DMS 273 (cell line): ENCODE results near the gene SMURF1.
"Not testable (repeated sequence)": the region's sequence is repeated elsewhere in the genome, so short reads cannot be mapped to it uniquely, and the experiment has no call there.

Experiments
- DNase-seq: peaks from one replicate; lab custom pipeline; 2025; ENCODE audit not compliant: unreplicated experiment; lab: John Stamatoyannopoulos, UW

Gene SMURF1

GRCh38 chr7:99061001-99061776 is 82.7 kb downstream of the SMURF1 start:
- DNase-seq = no peak

GRCh38 chr7:99054781-99055180 is 89.1 kb downstream of the SMURF1 start:
- no peak for DNase-seq

- no peak for DNase-seq
Observed at GRCh38 chr7:99050971-99051370, 92.9 kb downstream of the SMURF1 start.

- no peak for DNase-seq
Observed at GRCh38 chr7:99047526-99048077, 96.3 kb downstream of the SMURF1 start.

GRCh38 chr7:99046722-99047121 is 97.2 kb downstream of the SMURF1 start:
- DNase-seq = no peak

GRCh38 chr7:99046262-99046661 is 97.6 kb downstream of the SMURF1 start:
- DNase-seq = not testable (repeated sequence)

- not testable (repeated sequence) for DNase-seq
Observed at GRCh38 chr7:99044858-99045257, 99.0 kb downstream of the SMURF1 start.

GRCh38 chr7:99042957-99043356 is 101.0 kb downstream of the SMURF1 start:
- no peak for DNase-seq

- no peak for DNase-seq
Observed at GRCh38 chr7:99041526-99041925, 102.4 kb downstream of the SMURF1 start.

- peak; percentile 94 for DNase-seq
Observed at GRCh38 chr7:99040104-99040958, 103.6 kb downstream of the SMURF1 start.

GRCh38 chr7:99039384-99039891 is 104.5 kb downstream of the SMURF1 start:
- DNase-seq = no peak

- no peak for DNase-seq
Observed at GRCh38 chr7:99038086-99038855, 105.6 kb downstream of the SMURF1 start.

GRCh38 chr7:99037327-99037940 is 106.5 kb downstream of the SMURF1 start:
- no peak for DNase-seq

- DNase-seq = peak; percentile 70
Observed at GRCh38 chr7:99036546-99037111, 107.3 kb downstream of the SMURF1 start.

GRCh38 chr7:99035723-99036545 is 108.0 kb downstream of the SMURF1 start:
- DNase-seq = no peak

GRCh38 chr7:99034932-99035722 is 108.8 kb downstream of the SMURF1 start:
- DNase-seq = no peak

- no peak for DNase-seq
Observed at GRCh38 chr7:99033765-99034164, 110.1 kb downstream of the SMURF1 start.

- DNase-seq = no peak
Observed at GRCh38 chr7:99032928-99033327, 111.0 kb downstream of the SMURF1 start.
